ENCODE data around the gene PRAMEF11. TPM values are rescaled to one million over a fixed set of nuclear protein-coding genes. Genes with fewer than 3 reads are reported as not detected.

Gene PRAMEF11
- total and polyA plus RNA-seq, 2 of the 13 experiments (the other 11 are each of a cell fraction or from before 2014, with no cell fraction given), result not detected

- ChIA-PET CTCF (ENCODE audit: low intra/inter-chr PET ratio, low total read pairs) (no interaction called here), POLR2A (no interaction called here)
- DNase-seq (ENCODE audit: low spot score), result no peak
- no peaks in the 10 kb centered on the region for H4K20me1 ChIP-seq (ENCODE audit: insufficient read depth, low read length)
- in situ Hi-C loops (cut with HindIII; ENCODE audit: extremely low pct_ligation_motif_present, low pct_unique_long_range_greater_than_20kb) (no loop called here), intact Hi-C loops (cut with micrococcal nuclease; ENCODE audit: unreplicated experiment) (no loop called here)
- no peak overlapping the region for H2AFZ ChIP-seq (ENCODE audit: low read length)
- FAIRE-seq, result no peak
- 19% methylated on average over 4 of the region's 5 CpGs for WGBS (ENCODE audit: low lambda C conversion rate)
- no peaks in the 10 kb centered on the region for H3K79me2 ChIP-seq (ENCODE audit: insufficient read depth, low read length)
- H3K36me3 ChIP-seq (replicated peaks in 1 of 2; ENCODE audit: control insufficient read depth in 1 of 2, insufficient read depth in 2 of 2, low read length in 2 of 2), result no peaks in the 10 kb centered on the region
- ATAC-seq, result no peak
- H3K9ac ChIP-seq (ENCODE audit: insufficient read depth, low read depth, low read length), result no peak overlapping the region
- TF ChIP-seq RELA (CRISPR knock-in tag; IDR thresholded peaks at IDR 0.05) (no peak), MAFK (conservative IDR thresholded peaks at IDR 0.05 in 1 of 2, IDR thresholded peaks at IDR 0.05 in 1 of 2; ENCODE audit: low read length in 2 of 2) (peak; percentile 28 to 68; a peak in 2 of 4 replicates), MAFF (IDR thresholded peaks at IDR 0.05; ENCODE audit: low read depth, low read length) (peak; percentile 62)
- peaks cover 1 to 3% of the 10 kb centered on the region in 2 experiments; a peak in 2 of 5 replicates for H3K27me3 ChIP-seq (ENCODE audit: control insufficient read depth in 1 of 2, insufficient read depth in 2 of 2, low read length in 2 of 2)
- H3K4me2 ChIP-seq (ENCODE audit: low read depth, low read length), result no peak overlapping the region
- BruUV-seq (replicated peaks), result no TSS peak
- no peaks in the 10 kb centered on the region for H3K4me1 ChIP-seq (ENCODE audit: insufficient read depth, low read length)
- no peak overlapping the region for H3K27ac ChIP-seq (ENCODE audit: extremely low read length, insufficient read depth, low read length)
- H3K4me3 ChIP-seq (replicated peaks in 1 of 3; ENCODE audit: insufficient read depth in 1 of 3, low read depth in 2 of 3, low read length in 3 of 3), result no peak overlapping the region
- H3K9me3 ChIP-seq (ENCODE audit: low read length), result no peaks in the 10 kb centered on the region
These were observed 20.4 kb downstream of the PRAMEF11 start for GRCh38 chr1:12810691-12811408.

GRCh38 chr1:12809933-12810332, 21.3 kb downstream of the PRAMEF11 start:
- intact Hi-C loops (cut with micrococcal nuclease; ENCODE audit: unreplicated experiment), result no loop called here
- CTCF ChIA-PET (ENCODE audit: low intra/inter-chr PET ratio, low total read pairs), result no interaction called here
- WGBS (ENCODE audit: low lambda C conversion rate), result 0% methylated on average over 1 of the region's 1 CpG

More at GRCh38 chr1:12809933-12810332, 21.3 kb downstream of the PRAMEF11 start:
- Histone ChIP-seq H2AFZ (ENCODE audit: low read length) (no peak overlapping the region), H3K4me1 (ENCODE audit: insufficient read depth, low read length) (no peaks in the 10 kb centered on the region), H3K4me2 (ENCODE audit: low read depth, low read length) (no peak overlapping the region), H3K9me3 (ENCODE audit: low read length) (no peaks in the 10 kb centered on the region), H3K79me2 (ENCODE audit: insufficient read depth, low read length) (no peaks in the 10 kb centered on the region), H3K27me3 (ENCODE audit: control insufficient read depth in 1 of 2, insufficient read depth in 2 of 2, low read length in 2 of 2) (peaks cover 1 to 3% of the 10 kb centered on the region in 2 experiments; a peak in 2 of 5 replicates), H4K20me1 (ENCODE audit: insufficient read depth, low read length) (no peaks in the 10 kb centered on the region), H3K4me3 (replicated peaks in 1 of 3; ENCODE audit: insufficient read depth in 1 of 3, low read depth in 2 of 3, low read length in 3 of 3) (no peak overlapping the region), H3K36me3 (replicated peaks in 1 of 2; ENCODE audit: control insufficient read depth in 1 of 2, insufficient read depth in 2 of 2, low read length in 2 of 2) (no peaks in the 10 kb centered on the region), H3K9ac (ENCODE audit: insufficient read depth, low read depth, low read length) (no peak overlapping the region), H3K27ac (ENCODE audit: extremely low read length, insufficient read depth, low read length) (no peak overlapping the region)
- in situ Hi-C loops (cut with HindIII; ENCODE audit: extremely low pct_ligation_motif_present, low pct_unique_long_range_greater_than_20kb), result no loop called here
- TF ChIP-seq RERE (CRISPR knock-in tag; IDR thresholded peaks at IDR 0.05; ENCODE audit: low read depth) (no peak), MEF2D (CRISPR knock-in tag; IDR thresholded peaks at IDR 0.05) (no peak), KLF6 (CRISPR knock-in tag; IDR thresholded peaks at IDR 0.05) (no peak)
- POLR2A ChIA-PET, result no interaction called here
- ATAC-seq (no peak), FAIRE-seq (no peak), DNase-seq (ENCODE audit: low spot score) (no peak)
- BruUV-seq (replicated peaks), result no TSS peak
